Measurements from ENCODE around the gene FPGS.

FPGS gene

DNA sequence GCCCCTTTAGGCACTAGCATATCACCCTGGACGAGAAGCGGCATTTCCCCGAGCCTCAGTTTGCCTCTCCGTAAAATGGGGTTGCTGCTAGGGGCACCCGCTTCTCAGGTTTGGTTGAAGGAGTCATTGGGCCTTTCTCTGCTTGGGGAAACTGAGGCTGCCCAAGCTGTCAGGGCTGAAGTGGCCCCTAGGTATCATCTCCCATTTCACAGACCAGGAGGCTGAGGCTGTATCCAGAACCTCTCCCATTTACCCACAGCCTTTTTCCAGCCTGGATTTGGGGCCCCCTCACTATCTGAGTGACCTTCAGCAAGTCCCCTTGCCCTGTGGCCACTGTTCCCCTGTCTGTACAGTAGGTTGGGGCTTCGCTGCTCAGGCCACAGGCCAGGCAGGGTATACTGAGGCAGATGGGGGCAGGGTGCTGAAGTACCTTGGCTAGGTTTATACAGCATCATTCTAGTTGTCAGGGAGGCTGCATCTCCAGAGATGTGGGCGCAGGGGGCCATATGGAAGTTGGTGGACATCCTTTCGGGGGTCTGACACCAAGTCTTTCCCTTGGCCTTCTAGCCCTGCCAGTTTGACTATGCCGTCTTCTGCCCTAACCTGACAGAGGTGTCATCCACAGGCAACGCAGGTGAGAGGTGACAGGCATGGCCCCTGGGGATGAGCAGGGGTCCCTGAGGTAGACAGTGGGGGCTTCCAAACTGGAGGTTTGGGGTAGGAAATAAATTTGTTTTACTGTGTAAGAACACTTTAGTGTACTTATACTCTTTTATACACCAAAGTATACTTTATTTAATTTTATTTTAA lies 7.9 kb downstream of the FPGS start:
- H3K27ac Mint-ChIP-seq, result no peak overlapping the region
- peaks cover 14% of the 10 kb centered on the region for H3K4me1 Mint-ChIP-seq
- DNase-seq (no peak), ATAC-seq (no peak)
- no peaks in the 10 kb centered on the region for H3K27me3 Mint-ChIP-seq
- no peak overlapping the region for H3K4me3 Mint-ChIP-seq
- no peaks in the 10 kb centered on the region for H3K9me3 Mint-ChIP-seq

DNA sequence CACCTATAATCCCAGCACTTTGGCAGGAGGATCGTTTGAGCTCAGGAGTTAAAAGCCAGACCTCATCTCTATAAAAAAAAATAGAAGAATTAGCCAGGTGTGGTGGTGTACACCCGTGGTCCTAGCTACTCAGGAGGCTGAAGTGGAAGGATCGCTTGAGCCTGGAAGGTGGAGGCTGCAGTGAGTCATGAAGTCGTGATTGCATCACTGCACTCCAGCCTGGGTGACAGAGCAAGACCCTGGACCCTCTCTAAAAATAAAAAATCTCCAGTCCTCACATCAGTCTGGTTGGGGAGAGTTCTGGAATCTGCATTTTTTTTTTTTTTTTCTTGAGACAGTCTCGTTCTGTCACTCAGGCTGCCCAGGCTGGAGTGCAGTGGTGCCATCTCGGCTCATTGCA lies 9.3 kb downstream of the FPGS start:
- no peak for ATAC-seq
- Mint-ChIP-seq H3K4me1 (peaks cover 6% of the 10 kb centered on the region), H3K9me3 (no peaks in the 10 kb centered on the region), H3K4me3 (no peak overlapping the region), H3K27ac (no peak overlapping the region), H3K27me3 (no peaks in the 10 kb centered on the region)
- no peak for DNase-seq

DNA sequence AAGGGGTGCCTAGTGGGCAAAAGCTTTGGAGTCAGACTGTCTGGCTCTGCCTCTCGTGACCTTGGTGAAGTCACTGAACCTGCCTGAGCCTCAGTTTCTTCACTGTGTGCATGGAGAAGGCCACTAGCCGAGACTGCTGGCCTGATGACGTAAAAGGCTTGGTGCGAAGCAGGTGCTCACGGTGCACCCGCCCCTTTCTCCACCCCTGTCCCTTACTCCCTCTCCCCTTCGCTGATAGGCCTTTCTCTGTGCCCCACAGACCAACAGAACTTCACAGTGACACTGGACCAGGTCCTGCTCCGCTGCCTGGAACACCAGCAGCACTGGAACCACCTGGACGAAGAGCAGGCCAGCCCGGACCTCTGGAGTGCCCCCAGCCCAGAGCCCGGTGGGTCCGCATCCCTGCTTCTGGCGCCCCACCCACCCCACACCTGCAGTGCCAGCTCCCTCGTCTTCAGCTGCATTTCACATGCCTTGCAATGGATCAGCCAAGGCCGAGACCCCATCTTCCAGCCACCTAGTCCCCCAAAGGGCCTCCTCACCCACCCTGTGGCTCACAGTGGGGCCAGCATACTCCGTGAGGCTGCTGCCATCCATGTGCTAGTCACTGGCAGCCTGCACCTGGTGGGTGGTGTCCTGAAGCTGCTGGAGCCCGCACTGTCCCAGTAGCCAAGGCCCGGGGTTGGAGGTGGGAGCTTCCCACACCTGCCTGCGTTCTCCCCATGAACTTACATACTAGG lies 10.4 kb downstream of the FPGS start:
- no peak for ATAC-seq
- no peak for DNase-seq
- no peak overlapping the region for H3K4me3 Mint-ChIP-seq
- H3K27me3 Mint-ChIP-seq, result no peaks in the 10 kb centered on the region
- H3K27ac Mint-ChIP-seq, result peak overlapping the region in 1 of 2 donors; percentile 48
- H3K9me3 Mint-ChIP-seq, result no peaks in the 10 kb centered on the region
- peaks cover 6% of the 10 kb centered on the region for H3K4me1 Mint-ChIP-seq

DNA sequence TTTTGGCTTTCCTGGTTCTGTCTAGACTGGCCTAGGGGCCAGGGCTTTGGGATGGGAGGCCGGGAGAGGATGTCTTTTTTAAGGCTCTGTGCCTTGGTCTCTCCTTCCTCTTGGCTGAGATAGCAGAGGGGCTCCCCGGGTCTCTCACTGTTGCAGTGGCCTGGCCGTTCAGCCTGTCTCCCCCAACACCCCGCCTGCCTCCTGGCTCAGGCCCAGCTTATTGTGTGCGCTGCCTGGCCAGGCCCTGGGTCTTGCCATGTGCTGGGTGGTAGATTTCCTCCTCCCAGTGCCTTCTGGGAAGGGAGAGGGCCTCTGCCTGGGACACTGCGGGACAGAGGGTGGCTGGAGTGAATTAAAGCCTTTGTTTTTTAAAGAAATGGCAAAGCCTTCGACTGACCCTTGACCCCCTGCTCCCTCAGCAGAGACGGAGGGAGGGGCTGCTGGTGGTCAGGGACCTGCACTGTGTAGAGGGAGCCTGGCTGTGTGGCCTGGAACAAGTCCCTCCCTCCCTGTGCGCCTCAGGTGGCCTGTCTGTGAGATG lies 11.1 kb downstream of the FPGS start:
- H3K27ac Mint-ChIP-seq, result peak overlapping the region in 1 of 2 donors; percentile 54
- no peaks in the 10 kb centered on the region for H3K27me3 Mint-ChIP-seq
- peaks cover 6% of the 10 kb centered on the region for H3K4me1 Mint-ChIP-seq
- H3K9me3 Mint-ChIP-seq, result no peaks in the 10 kb centered on the region
- no peak for ATAC-seq
- DNase-seq, result no peak
- H3K4me3 Mint-ChIP-seq, result no peak overlapping the region

DNA sequence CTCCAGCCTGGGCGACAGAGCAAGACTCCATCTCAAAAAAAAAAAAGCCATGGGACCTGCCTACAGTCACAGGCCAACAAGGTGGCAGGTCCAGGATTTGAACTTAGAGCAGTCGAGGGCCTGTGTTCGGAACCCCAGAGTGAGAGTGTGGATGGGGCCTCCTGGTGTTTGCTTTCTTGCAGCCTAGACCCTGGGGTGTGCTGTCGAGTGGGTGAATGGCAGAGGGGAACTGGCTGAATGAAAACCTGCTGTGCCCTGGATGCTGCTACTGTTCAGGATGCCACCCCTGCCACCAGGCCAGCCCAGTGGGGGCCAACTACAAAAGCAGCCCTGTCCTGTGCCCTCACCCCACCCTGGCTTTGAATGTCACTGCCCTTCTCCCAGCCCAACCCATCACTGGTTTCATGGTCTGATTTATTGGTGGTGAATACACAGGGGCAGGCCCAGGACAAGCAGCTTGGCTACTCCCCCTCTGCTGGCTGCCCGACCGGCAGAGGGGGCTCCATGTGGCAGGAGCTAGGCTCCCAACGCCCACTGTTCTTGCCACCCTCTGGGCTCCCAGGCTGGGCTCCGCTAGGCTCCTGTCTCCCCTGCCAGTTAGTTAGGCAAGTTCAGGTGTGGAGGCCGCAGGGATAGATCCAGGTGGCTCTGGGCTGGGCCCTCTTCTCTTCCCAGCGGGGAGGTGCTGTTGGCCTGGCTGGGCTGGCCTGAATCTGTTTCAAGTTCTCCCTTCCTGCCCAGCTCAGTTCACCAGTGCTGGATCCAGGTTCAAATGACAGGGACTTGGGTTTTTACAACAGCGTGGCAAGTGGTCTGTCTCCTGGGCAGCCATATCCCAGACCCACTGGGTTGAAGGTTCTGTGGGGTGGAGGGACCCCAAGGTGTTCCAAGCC lies 12.2 kb downstream of the FPGS start:
- ATAC-seq (no peak), DNase-seq (no peak)
- no peak overlapping the region for H3K4me3 Mint-ChIP-seq
- H3K4me1 Mint-ChIP-seq, result peaks cover 6% of the 10 kb centered on the region
- no peaks in the 10 kb centered on the region for H3K27me3 Mint-ChIP-seq
- H3K27ac Mint-ChIP-seq, result peak overlapping the region; percentile 27 to 85
- no peaks in the 10 kb centered on the region for H3K9me3 Mint-ChIP-seq

DNA sequence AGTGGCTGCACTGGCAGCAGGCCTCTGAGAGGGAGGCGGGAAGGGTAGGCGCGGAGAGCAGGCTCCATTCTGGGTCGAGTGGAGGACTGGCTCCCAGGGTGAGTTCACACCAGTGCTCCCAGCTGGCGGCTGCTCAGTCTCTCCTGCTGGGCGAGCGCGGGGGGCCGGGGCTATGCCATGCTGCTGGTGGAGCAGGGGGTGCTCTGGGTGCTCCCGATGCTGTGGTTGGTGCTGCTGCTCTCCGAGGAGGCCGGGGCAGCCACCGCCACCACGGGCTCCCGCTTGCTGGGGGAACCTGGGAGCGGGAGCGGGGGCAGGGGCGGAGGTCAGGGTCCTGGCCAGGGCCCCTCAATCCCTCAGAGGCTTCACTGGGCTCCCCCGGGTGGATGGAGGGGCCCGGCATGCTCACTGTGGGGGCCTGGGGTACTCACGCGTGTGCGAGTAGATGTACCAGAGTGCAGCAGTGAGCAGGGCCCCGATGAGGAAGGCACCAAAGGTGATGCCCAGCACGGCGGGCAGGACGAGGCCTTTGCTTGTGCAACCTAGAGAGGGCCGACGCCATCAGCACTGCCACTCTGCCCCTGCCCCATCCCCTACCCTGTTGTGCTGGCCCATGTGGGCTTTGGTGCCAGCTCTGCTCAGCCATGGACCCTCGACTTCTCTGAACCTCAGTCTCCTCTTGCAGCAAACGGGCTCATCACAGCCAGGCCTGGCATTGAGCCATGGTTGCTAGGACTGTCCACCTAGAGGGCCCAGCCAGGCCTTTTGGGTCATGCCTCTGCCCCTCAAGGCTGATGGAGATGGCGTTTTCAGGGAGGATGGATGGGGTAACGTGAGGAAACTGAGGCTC lies 13.1 kb downstream of the FPGS start:
- H3K4me3 Mint-ChIP-seq, result no peak overlapping the region

DNA sequence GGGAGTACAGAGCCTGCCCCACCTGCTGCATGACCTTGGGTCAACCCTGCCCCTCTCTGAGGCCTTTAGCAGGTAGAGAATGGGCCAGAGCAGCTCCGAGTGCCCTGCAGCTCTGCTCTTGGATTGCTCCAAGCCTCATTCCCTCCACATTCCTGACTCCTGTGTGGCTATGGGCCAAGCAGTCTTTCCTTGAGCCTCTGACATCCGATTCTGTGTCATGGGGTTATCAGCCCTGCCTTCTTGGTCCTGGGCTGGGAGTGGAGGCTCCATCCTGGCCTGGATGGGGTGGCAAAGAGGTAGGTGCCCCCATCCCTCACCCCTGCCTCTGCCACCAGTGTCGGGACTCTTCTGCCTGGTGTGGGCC lies 13.7 kb downstream of the FPGS start:
- peaks cover 6% of the 10 kb centered on the region for H3K4me1 Mint-ChIP-seq
- H3K27ac Mint-ChIP-seq, result no peak overlapping the region
- H3K9me3 Mint-ChIP-seq, result no peaks in the 10 kb centered on the region
- DNase-seq, result no peak
- no peak overlapping the region for H3K4me3 Mint-ChIP-seq
- no peak for ATAC-seq
- no peaks in the 10 kb centered on the region for H3K27me3 Mint-ChIP-seq

More for the DNA sequence above, 13.1 kb downstream of the FPGS start:
- ATAC-seq (peak; percentile 27), DNase-seq (no peak)
- peaks cover 6% of the 10 kb centered on the region for H3K4me1 Mint-ChIP-seq
- H3K9me3 Mint-ChIP-seq, result no peaks in the 10 kb centered on the region
- H3K27ac Mint-ChIP-seq, result peak overlapping the region; percentile 50 to 54
- no peaks in the 10 kb centered on the region for H3K27me3 Mint-ChIP-seq

DNA sequence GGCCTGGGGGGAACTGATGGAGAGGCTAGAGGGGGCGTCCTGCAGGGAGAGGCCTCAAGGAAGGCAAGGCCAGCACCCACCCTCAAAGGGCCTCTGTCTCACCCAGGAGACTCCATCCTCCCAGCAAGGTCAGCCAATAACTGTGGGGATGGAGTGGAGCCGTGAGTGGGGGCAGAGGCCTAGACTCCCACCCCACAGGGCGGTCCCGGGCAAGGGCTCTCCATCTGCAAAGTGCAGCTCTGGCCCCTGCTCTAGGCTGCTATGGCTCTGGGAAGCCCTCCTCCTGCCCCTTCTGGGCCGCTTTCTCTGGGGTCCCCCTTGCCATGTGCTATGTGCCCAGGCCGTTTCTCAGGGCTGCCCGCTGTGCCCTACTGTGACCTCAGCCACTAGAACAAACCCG lies 14.0 kb downstream of the FPGS start:
- peak; percentile 16 for ATAC-seq
- Mint-ChIP-seq H3K4me3 (no peak overlapping the region), H3K4me1 (peaks cover 6% of the 10 kb centered on the region), H3K9me3 (no peaks in the 10 kb centered on the region), H3K27me3 (no peaks in the 10 kb centered on the region), H3K27ac (no peak overlapping the region)
- DNase-seq, result no peak

DNA sequence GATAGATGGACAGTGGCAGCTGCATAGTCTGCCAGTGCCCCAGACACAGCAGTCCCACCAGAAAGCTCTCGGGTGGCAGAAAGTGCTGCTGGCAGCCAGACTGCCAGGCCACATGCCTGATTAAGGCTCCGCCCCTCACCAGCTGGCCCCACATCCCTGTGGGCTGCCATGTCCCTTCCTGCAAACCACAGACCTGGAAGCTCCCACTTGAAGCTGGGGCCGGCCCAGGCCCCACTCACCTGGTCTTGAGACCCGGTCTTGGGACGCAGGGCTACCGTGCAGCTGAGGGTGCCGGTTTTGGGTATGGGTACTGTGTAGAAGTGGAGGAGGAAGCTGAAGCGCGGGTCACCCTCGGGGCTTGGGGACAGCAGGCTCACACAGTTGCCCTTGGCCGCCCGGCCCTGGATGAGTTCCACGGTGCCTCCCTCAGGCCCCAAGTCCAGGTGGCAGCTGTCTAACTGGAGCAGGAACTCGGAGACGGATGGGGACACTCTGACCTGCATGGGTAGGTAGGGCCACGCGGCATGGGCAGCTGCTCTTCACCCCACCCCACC lies 15.3 kb downstream of the FPGS start:
- H3K4me3 Mint-ChIP-seq, result no peak overlapping the region
- no peaks in the 10 kb centered on the region for H3K27me3 Mint-ChIP-seq
- H3K27ac Mint-ChIP-seq, result peak overlapping the region in 1 of 2 donors; percentile 44
- peaks cover 6% of the 10 kb centered on the region for H3K4me1 Mint-ChIP-seq
- ATAC-seq, result peak; percentile 11
- no peaks in the 10 kb centered on the region for H3K9me3 Mint-ChIP-seq
- DNase-seq, result no peak

DNA sequence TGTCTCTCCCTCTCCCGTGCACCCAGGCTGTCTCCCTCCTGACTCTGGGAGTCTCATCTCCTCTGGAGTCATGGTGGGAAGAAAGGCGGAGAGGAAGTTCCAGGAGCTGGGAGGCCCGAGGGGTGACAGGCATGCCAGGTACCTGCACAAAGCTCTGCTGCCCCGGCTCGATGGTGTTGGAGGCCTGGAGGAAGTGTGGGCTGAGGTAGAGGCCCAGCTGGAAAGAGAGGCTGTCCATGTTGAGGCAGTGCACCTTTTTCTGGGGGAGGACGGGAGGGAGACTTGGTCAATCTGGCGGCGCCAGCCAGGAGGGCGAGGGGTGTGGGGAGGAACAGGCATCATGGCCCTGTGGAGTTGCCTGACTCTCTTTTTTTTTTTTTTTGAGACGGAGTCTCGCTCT lies 15.9 kb downstream of the FPGS start:
- Mint-ChIP-seq H3K9me3 (no peaks in the 10 kb centered on the region), H3K4me1 (peaks cover 6% of the 10 kb centered on the region), H3K27me3 (no peaks in the 10 kb centered on the region), H3K27ac (peak overlapping the region in 1 of 2 donors; percentile 59), H3K4me3 (no peak overlapping the region)
- no peak for ATAC-seq
- DNase-seq, result no peak

DNA sequence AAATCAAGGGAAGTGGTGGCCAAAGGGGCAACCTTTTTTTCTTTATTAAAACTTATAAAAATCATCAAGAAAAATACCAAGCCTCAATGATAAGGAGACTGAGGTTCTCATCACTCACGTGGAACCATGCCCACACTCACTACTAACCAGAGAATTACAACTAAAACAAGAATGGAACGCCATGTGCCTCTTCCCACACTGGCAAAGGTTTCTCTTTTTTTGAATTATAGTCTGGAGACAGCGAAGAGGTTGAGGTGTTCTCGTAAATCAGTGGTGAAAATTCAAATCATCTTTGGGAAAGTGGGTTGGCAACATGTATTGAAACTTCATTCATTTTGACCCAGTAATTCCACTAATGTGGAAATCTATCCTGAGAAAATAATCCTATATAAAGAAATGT lies 19.4 kb downstream of the FPGS start:
- Mint-ChIP-seq H3K27ac (no peak overlapping the region), H3K4me1 (peaks cover 6% of the 10 kb centered on the region), H3K4me3 (no peak overlapping the region), H3K9me3 (no peaks in the 10 kb centered on the region), H3K27me3 (no peaks in the 10 kb centered on the region)
- DNase-seq (no peak), ATAC-seq (no peak)

DNA sequence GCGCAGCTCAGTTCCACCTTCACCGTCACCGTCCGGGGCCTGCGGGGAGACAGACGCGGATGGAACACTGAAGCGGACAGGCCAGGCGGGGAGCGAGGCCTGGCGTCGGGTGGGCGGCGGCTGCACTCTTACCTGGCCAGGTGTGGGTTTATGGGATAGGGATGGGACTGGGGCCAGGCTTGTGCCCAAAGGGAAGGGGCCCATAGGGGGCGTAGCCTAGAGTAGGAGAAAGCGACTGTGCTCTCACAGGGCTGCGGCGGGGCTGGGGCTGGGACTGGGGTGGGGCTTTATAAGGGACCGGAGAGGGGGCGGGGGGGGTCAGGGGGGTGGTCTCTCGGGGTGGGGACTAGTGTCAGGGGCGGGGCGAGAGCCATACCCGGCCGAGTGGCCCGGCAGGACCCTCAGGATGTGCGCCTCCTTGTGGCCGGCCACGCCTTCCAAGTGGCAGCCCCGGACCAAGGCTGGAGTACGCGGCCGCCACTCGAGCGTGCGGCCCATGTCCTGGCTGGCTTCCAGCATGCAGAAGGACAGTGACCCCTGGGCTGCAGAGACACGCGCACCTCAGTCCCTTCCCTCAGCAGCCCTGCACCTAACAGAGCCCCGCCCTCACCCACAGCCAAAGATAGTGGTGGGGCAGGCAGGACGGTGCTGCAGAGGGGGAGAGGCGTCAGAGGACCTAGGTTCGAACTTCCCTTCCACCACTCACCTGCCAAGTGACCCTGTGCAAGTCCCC lies 22.8 kb downstream of the FPGS start:
- ATAC-seq (peak; percentile 39), DNase-seq (no peak)
- no peak overlapping the region for H3K4me3 Mint-ChIP-seq
- no peaks in the 10 kb centered on the region for H3K4me1 Mint-ChIP-seq
- no peaks in the 10 kb centered on the region for H3K27me3 Mint-ChIP-seq
- peak overlapping the region in 1 of 2 donors; percentile 91 for H3K27ac Mint-ChIP-seq
- H3K9me3 Mint-ChIP-seq, result no peaks in the 10 kb centered on the region

DNA sequence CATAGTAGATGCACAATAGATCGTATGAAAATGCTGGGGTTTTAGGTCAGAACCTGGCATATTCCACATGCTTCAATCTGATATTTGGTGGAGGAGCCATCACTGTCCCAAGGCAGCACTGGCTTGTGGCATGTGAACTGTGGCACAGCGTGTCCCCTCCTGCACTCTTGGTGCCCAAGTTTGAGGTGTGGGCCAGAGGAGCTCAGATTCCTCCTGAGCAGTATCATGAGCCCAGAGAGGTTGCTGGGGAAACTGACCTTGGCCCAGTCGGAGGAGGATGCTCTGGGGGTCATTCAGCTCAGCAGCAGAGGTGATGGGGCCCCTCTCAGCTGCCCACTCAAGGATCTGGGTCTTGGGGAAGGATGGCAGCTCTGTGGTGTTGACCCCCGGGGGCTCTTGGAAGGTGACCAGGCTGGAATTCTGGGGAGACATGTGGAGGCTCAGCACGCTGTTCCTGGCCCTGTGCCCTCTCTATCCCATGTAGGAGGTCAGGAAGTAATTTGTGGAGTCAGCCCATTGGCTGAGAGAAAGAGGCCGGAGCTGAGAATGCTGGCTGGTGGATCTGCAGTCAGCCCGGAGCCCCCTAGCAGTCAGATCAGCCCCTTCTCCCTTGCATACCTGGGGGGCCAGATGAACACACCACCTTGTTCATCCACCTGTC lies 23.7 kb downstream of the FPGS start:
- H3K4me3 Mint-ChIP-seq, result no peak overlapping the region
- H3K4me1 Mint-ChIP-seq, result no peaks in the 10 kb centered on the region
- H3K27me3 Mint-ChIP-seq, result no peaks in the 10 kb centered on the region
- no peak overlapping the region for H3K27ac Mint-ChIP-seq
- no peaks in the 10 kb centered on the region for H3K9me3 Mint-ChIP-seq
- ATAC-seq, result no peak
- DNase-seq, result no peak
